ENCODE measurements around the gene SLC38A1. TPM values are rescaled to one million over a fixed set of nuclear protein-coding genes. Genes with fewer than 3 reads are reported as not detected.

SLC38A1 gene
- total and polyA plus RNA-seq, 2 experiments from 2014 or later, result 114 to 234 TPM

- H3K79me2 ChIP-seq (replicated peaks; ENCODE audit: insufficient read depth), result no peaks in the 10 kb centered on the region
- DNase-seq (ENCODE audit: low spot score) (no peak), ATAC-seq (no peak)
- H3F3A ChIP-seq (replicated peaks; ENCODE audit: low read depth), result 0 out of 2 replicates have a peak, but pooled peaks cover 7% of the 10 kb centered on the region
- H3K4me3 ChIP-seq, result no peak overlapping the region
- H3K27ac ChIP-seq (ENCODE audit: low read depth), result no peak overlapping the region
- Mint-ChIP-seq H3K27me3 (ENCODE audit: insufficient read depth, low read depth, poor library complexity) (peaks cover 25% of the 10 kb centered on the region), H3K4me1 (peaks cover 16% of the 10 kb centered on the region), H3K27ac (no peak overlapping the region; the same call in 1 of the 2 replicates), H3K36me3 (ENCODE audit: low read depth) (peaks cover 63% of the 10 kb centered on the region), H3K4me3 (no peak overlapping the region), H3K9me3 (peaks cover 34% of the 10 kb centered on the region)
- peaks cover 15% of the 10 kb centered on the region for H3K36me3 ChIP-seq (ENCODE audit: insufficient read depth)
- H2AFZ ChIP-seq, result no peak overlapping the region
- peaks cover 3% of the 10 kb centered on the region; the same call in 1 of the 2 replicates for H3K9me2 ChIP-seq (ENCODE audit: insufficient read depth)
- no peak overlapping the region for H3K4me2 ChIP-seq
- no peaks in the 10 kb centered on the region for H3K27me3 ChIP-seq (ENCODE audit: insufficient read depth)
- H3K4me1 ChIP-seq (ENCODE audit: insufficient read depth), result peaks cover 12% of the 10 kb centered on the region
- no peak for TF ChIP-seq STAT1 (IDR thresholded peaks at IDR 0.05; ENCODE audit: unreplicated experiment)
- no peak for TF ChIP-seq EZH2 (IDR thresholded peaks at IDR 0.05; ENCODE audit: low read depth, unreplicated experiment)
- TF ChIP-seq, protein P1, sequence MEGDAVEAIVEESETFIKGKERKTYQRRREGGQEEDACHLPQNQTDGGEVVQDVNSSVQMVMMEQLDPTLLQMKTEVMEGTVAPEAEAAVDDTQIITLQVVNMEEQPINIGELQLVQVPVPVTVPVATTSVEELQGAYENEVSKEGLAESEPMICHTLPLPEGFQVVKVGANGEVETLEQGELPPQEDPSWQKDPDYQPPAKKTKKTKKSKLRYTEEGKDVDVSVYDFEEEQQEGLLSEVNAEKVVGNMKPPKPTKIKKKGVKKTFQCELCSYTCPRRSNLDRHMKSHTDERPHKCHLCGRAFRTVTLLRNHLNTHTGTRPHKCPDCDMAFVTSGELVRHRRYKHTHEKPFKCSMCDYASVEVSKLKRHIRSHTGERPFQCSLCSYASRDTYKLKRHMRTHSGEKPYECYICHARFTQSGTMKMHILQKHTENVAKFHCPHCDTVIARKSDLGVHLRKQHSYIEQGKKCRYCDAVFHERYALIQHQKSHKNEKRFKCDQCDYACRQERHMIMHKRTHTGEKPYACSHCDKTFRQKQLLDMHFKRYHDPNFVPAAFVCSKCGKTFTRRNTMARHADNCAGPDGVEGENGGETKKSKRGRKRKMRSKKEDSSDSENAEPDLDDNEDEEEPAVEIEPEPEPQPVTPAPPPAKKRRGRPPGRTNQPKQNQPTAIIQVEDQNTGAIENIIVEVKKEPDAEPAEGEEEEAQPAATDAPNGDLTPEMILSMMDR (conservative IDR thresholded peaks at IDR 0.05; ENCODE audit: low read depth in 2 of 2), result no peak
- TF ChIP-seq, protein P2, sequence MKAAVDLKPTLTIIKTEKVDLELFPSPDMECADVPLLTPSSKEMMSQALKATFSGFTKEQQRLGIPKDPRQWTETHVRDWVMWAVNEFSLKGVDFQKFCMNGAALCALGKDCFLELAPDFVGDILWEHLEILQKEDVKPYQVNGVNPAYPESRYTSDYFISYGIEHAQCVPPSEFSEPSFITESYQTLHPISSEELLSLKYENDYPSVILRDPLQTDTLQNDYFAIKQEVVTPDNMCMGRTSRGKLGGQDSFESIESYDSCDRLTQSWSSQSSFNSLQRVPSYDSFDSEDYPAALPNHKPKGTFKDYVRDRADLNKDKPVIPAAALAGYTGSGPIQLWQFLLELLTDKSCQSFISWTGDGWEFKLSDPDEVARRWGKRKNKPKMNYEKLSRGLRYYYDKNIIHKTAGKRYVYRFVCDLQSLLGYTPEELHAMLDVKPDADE (IDR thresholded peaks at IDR 0.05), result no peak
- TF ChIP-seq, protein P3, sequence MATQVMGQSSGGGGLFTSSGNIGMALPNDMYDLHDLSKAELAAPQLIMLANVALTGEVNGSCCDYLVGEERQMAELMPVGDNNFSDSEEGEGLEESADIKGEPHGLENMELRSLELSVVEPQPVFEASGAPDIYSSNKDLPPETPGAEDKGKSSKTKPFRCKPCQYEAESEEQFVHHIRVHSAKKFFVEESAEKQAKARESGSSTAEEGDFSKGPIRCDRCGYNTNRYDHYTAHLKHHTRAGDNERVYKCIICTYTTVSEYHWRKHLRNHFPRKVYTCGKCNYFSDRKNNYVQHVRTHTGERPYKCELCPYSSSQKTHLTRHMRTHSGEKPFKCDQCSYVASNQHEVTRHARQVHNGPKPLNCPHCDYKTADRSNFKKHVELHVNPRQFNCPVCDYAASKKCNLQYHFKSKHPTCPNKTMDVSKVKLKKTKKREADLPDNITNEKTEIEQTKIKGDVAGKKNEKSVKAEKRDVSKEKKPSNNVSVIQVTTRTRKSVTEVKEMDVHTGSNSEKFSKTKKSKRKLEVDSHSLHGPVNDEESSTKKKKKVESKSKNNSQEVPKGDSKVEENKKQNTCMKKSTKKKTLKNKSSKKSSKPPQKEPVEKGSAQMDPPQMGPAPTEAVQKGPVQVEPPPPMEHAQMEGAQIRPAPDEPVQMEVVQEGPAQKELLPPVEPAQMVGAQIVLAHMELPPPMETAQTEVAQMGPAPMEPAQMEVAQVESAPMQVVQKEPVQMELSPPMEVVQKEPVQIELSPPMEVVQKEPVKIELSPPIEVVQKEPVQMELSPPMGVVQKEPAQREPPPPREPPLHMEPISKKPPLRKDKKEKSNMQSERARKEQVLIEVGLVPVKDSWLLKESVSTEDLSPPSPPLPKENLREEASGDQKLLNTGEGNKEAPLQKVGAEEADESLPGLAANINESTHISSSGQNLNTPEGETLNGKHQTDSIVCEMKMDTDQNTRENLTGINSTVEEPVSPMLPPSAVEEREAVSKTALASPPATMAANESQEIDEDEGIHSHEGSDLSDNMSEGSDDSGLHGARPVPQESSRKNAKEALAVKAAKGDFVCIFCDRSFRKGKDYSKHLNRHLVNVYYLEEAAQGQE (IDR thresholded peaks at IDR 0.05; ENCODE audit: unreplicated experiment), result no peak
- TF ChIP-seq ZNF462 (CRISPR knock-in tag; IDR thresholded peaks at IDR 0.05), result no peak
- TF ChIP-seq NANOG (IDR thresholded peaks at IDR 0.05; ENCODE audit: borderline replicate concordance), result no peak
- no peak for TF ChIP-seq POLR2AphosphoS5 (IDR thresholded peaks at IDR 0.05; ENCODE audit: low read depth)
- no peak for TF ChIP-seq JUNB (IDR thresholded peaks at IDR 0.05; ENCODE audit: unreplicated experiment)
- no peak for TF ChIP-seq EZH2phosphoT487 (IDR thresholded peaks at IDR 0.05; ENCODE audit: unreplicated experiment)
- TF ChIP-seq ZNF331 (CRISPR knock-in tag; IDR thresholded peaks at IDR 0.05; ENCODE audit: low read depth), result no peak
- no peak for TF ChIP-seq CREB1 (CRISPR knock-in tag; IDR thresholded peaks at IDR 0.05; ENCODE audit: low read depth)
- no peak for TF ChIP-seq ZNF114 (CRISPR knock-in tag; IDR thresholded peaks at IDR 0.05)
- H4K20me1 ChIP-seq (replicated peaks; ENCODE audit: insufficient read depth), result peaks cover 12% of the 10 kb centered on the region
Measured at GRCh38 chr12:46187023-46187422, 81.8 kb downstream of the SLC38A1 start.

Data from GM23338 (cell line).